Measurements from ENCODE around the gene CREBRF. TPM values are rescaled to one million over a fixed set of nuclear protein-coding genes. Genes with fewer than 3 reads are reported as not detected.

The CREBRF gene
- total RNA-seq, 1 donor from 2014 or later = 10.0 TPM

GRCh38 chr5:173098787-173099186, 42.6 kb downstream of the CREBRF start:
- TF ChIP-seq CTCF (IDR thresholded peaks at IDR 0.05; ENCODE audit: insufficient read depth, low read depth, low read length) (no peak), EZH2 (IDR thresholded peaks at IDR 0.05; ENCODE audit: insufficient read depth, low read length) (no peak)
- no peak overlapping the region for H3K9ac ChIP-seq (ENCODE audit: low read length)
- no peak for FAIRE-seq
- no peak overlapping the region for H3K4me3 Mint-ChIP-seq (ENCODE audit: unreplicated experiment)
- no peak for DNase-seq (ENCODE audit: low read depth)
- no peak overlapping the region for H3K4me2 ChIP-seq (ENCODE audit: low read length)
- peaks cover 7% of the 10 kb centered on the region for H3K4me1 ChIP-seq (ENCODE audit: insufficient read depth, low read length)
- H4K20me1 ChIP-seq (ENCODE audit: insufficient read depth, low read length) = no peaks in the 10 kb centered on the region
- H3K36me3 ChIP-seq (ENCODE audit: insufficient read depth, low read length) = no peaks in the 10 kb centered on the region
- no peaks in the 10 kb centered on the region for H3K79me2 ChIP-seq (ENCODE audit: insufficient read depth, low read length)
- H3K9me3 Mint-ChIP-seq (ENCODE audit: unreplicated experiment) = peaks cover 17% of the 10 kb centered on the region
- no peaks in the 10 kb centered on the region for H3K27me3 Mint-ChIP-seq (ENCODE audit: low read depth, unreplicated experiment)
- H3K27ac Mint-ChIP-seq (ENCODE audit: unreplicated experiment) = no peak overlapping the region
- no peak overlapping the region for H3K27ac ChIP-seq (ENCODE audit: low read depth, low read length)
- H3K27me3 ChIP-seq (ENCODE audit: insufficient read depth, low read length) = no peaks in the 10 kb centered on the region
- peaks cover 17% of the 10 kb centered on the region for H3K36me3 Mint-ChIP-seq (ENCODE audit: low read depth, unreplicated experiment)
- no peaks in the 10 kb centered on the region for H3K4me1 Mint-ChIP-seq (ENCODE audit: low read depth, unreplicated experiment)
- H3K9me3 ChIP-seq (ENCODE audit: insufficient read depth, low read depth, low read length) = peaks cover 3% of the 10 kb centered on the region
- no peak overlapping the region for H3K4me3 ChIP-seq (ENCODE audit: insufficient read depth, low read depth, low read length)
- no peak overlapping the region for H2AFZ ChIP-seq (ENCODE audit: low read depth, low read length)

DNA sequence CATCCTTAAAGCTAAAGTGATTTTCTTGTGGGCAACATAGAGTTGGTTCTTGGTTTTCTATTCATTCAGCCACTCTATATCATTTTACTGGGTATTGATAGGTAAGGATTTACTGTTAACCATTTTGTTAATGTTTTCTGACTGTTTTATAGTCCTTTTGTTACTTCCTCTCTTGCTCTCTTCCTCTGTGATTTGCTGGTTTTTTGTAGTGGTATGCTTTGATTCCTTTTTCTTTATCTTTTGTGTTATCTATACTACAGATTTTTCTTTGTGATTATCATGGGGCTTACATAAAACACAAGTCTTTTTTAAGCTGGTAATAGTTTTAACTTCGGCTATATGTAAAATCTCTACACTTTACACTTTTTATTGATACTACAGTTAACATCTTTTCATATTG, 43.3 kb downstream of the CREBRF start:
- peaks cover 16% of the 10 kb centered on the region for H3K36me3 Mint-ChIP-seq (ENCODE audit: low read depth, unreplicated experiment)
- Histone ChIP-seq H3K9ac (ENCODE audit: low read length) (no peak overlapping the region), H3K4me1 (ENCODE audit: insufficient read depth, low read length) (peaks cover 4% of the 10 kb centered on the region), H3K9me3 (ENCODE audit: insufficient read depth, low read depth, low read length) (peaks cover 3% of the 10 kb centered on the region), H3K36me3 (ENCODE audit: insufficient read depth, low read length) (no peaks in the 10 kb centered on the region), H3K4me2 (ENCODE audit: low read length) (no peak overlapping the region), H3K27me3 (ENCODE audit: insufficient read depth, low read length) (no peaks in the 10 kb centered on the region), H2AFZ (ENCODE audit: low read depth, low read length) (no peak overlapping the region), H3K4me3 (ENCODE audit: insufficient read depth, low read depth, low read length) (no peak overlapping the region), H4K20me1 (ENCODE audit: insufficient read depth, low read length) (no peaks in the 10 kb centered on the region), H3K79me2 (ENCODE audit: insufficient read depth, low read length) (no peaks in the 10 kb centered on the region), H3K27ac (ENCODE audit: low read depth, low read length) (no peak overlapping the region)
- no peak for TF ChIP-seq CTCF (IDR thresholded peaks at IDR 0.05; ENCODE audit: insufficient read depth, low read depth, low read length)
- no peak for TF ChIP-seq EZH2 (IDR thresholded peaks at IDR 0.05; ENCODE audit: insufficient read depth, low read length)
- DNase-seq (ENCODE audit: low read depth) (no peak), FAIRE-seq (no peak)
- H3K4me1 Mint-ChIP-seq (ENCODE audit: low read depth, unreplicated experiment) = no peaks in the 10 kb centered on the region
- H3K4me3 Mint-ChIP-seq (ENCODE audit: unreplicated experiment) = no peak overlapping the region
- H3K9me3 Mint-ChIP-seq (ENCODE audit: unreplicated experiment) = peaks cover 17% of the 10 kb centered on the region
- H3K27me3 Mint-ChIP-seq (ENCODE audit: low read depth, unreplicated experiment) = no peaks in the 10 kb centered on the region
- no peak overlapping the region for H3K27ac Mint-ChIP-seq (ENCODE audit: unreplicated experiment)

- FAIRE-seq = no peak
Measured at GRCh38 chr5:173101245-173101644, 45.1 kb downstream of the CREBRF start.

More at GRCh38 chr5:173101245-173101644, 45.1 kb downstream of the CREBRF start:
- no peak overlapping the region for H3K4me3 ChIP-seq (ENCODE audit: insufficient read depth, low read depth, low read length)
- Mint-ChIP-seq H3K9me3 (ENCODE audit: unreplicated experiment) (peaks cover 17% of the 10 kb centered on the region), H3K4me3 (ENCODE audit: unreplicated experiment) (no peak overlapping the region), H3K36me3 (ENCODE audit: low read depth, unreplicated experiment) (peaks cover 12% of the 10 kb centered on the region), H3K27ac (ENCODE audit: unreplicated experiment) (no peak overlapping the region), H3K4me1 (ENCODE audit: low read depth, unreplicated experiment) (no peaks in the 10 kb centered on the region), H3K27me3 (ENCODE audit: low read depth, unreplicated experiment) (no peaks in the 10 kb centered on the region)
- no peak overlapping the region for H2AFZ ChIP-seq (ENCODE audit: low read depth, low read length)
- no peaks in the 10 kb centered on the region for H3K4me1 ChIP-seq (ENCODE audit: insufficient read depth, low read length)
- no peak for DNase-seq (ENCODE audit: low read depth)
- no peaks in the 10 kb centered on the region for H3K79me2 ChIP-seq (ENCODE audit: insufficient read depth, low read length)
- H3K9ac ChIP-seq (ENCODE audit: low read length) = no peak overlapping the region
- no peak overlapping the region for H3K27ac ChIP-seq (ENCODE audit: low read depth, low read length)
- peaks cover 3% of the 10 kb centered on the region for H3K9me3 ChIP-seq (ENCODE audit: insufficient read depth, low read depth, low read length)
- H3K36me3 ChIP-seq (ENCODE audit: insufficient read depth, low read length) = no peaks in the 10 kb centered on the region
- no peak overlapping the region for H3K4me2 ChIP-seq (ENCODE audit: low read length)
- H4K20me1 ChIP-seq (ENCODE audit: insufficient read depth, low read length) = no peaks in the 10 kb centered on the region
- H3K27me3 ChIP-seq (ENCODE audit: insufficient read depth, low read length) = no peaks in the 10 kb centered on the region
- no peak for TF ChIP-seq EZH2 (IDR thresholded peaks at IDR 0.05; ENCODE audit: insufficient read depth, low read length)
- TF ChIP-seq CTCF (IDR thresholded peaks at IDR 0.05; ENCODE audit: insufficient read depth, low read depth, low read length) = no peak
